SKM-1 (cell line): ENCODE results near the gene PPM1J.

Experiments used
- DNase-seq: peaks from one replicate; lab custom pipeline; 2025; ENCODE audit not compliant: unreplicated experiment; lab: John Stamatoyannopoulos, UW

The PPM1J gene

DNA sequence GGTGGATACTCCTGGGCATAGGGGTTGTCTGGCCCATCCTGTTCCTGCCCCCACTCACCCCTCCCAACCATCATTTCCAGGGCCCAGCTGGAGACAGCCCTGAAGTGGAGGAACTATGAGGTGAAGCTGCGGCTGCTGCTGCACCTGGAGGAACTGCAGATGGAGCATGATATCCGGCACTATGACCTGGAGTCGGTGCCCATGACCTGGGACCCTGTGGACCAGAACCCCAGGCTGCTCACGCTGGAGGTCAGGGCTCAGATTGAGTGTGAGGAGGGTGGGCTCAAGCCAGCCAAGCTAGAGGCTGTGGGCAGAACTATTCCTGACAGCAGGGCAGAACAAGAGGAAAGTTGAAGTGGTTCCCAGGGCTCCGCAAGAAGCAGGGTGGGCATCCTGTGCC is 22.5 kb downstream of the PPM1J start:
- no peak for DNase-seq

DNA sequence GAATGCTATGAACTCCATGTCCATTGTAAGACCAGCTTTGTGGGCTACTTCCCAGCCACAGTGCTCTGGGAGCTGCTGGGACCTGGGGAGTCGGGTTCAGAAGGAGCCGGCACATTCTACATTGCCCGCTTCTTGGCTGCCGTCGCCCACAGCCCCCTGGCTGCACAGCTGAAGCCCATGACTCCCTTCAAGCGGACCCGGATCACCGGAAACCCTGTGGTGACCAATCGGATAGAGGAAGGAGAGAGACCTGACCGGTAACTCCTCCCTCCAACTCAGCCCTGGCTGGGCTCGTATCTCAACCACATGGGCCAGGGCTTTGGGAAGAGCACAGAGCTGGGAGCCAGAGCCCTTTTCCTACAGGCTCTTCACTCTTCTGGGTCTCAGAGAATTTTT is 25.3 kb downstream of the PPM1J start:
- DNase-seq, result no peak

DNA sequence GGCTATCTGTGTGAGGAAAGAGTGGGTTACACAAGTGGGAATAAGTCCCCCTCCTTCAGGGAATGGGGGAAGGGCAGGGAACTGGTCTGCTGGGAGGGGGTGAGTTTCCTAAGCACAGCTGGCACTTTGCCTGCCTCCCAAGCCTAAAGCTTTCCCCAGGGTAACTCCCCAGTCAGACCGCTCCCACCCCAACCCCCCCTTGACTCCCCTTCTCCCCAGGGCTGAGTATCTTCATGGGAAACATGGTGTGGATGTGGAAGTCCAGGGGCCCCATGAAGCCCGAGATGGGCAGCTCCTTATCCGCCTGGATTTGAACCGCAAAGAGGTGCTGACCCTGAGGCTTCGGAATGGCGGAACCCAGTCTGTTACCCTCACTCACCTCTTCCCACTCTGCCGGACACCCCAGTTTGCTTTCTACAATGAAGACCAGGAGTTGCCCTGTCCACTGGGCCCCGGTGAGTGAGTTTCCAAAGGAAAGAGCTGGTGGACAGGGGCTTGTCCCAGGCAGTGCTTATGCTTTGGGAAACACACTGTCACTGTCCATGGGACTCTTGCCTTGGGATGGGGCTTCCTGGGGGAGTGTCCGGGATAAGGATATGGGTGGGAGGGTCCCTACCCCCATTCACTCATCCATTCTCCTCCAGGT is 25.8 kb downstream of the PPM1J start:
- no peak for DNase-seq

DNA sequence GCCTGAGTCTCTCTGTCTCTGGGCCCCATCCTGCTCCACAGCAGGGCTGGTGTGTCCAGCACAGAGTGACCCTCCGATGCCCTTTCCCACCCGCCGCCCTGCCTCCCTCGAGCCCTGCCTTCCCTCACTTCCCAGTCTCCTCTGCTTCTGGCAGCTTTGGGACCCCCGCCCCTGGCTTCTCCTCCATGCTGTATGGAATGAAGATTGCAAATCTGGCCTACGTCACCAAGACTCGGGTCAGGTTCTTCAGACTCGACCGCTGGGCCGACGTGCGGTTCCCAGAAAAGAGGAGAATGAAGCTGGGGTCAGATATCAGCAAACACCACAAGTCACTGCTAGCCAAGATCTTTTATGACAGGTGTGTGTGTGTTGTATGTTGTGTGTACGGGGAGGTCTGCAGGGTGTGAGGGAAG is 26.3 kb downstream of the PPM1J start:
- DNase-seq, result no peak

DNA sequence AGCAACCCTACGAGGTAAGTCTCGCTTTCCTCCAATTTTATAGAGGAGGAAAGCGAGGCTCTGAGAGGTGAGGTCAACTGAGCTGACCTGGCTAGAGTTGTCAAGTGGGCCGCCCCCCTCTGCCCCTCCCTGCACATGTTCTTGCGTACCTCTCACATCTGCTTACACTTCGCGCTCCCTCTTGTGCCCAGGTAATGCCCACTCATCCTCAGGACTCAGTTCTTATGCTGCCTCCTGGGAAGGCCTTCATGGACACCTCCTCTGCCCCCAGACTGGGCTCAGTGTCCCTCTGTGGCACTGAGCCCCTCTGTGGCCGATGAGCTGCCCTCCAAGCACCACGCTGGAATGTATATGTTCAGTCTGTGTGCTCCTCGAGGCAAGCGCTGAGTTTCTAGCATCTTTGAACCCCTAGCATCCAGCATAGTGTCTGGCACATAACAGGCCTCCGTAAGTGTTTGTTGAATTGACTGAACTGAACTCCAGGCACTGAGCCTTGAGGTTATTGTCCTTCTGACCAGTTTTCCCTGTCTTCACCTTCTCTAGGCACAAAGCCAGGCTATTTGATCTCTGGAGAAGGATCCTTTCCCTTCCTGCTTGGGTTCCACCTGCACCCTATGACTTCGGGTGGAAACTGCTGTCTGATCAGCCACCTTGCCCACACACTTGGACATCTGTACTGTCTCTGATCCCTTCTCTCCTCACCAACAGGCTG is 27.2 kb downstream of the PPM1J start:
- no peak for DNase-seq

DNA sequence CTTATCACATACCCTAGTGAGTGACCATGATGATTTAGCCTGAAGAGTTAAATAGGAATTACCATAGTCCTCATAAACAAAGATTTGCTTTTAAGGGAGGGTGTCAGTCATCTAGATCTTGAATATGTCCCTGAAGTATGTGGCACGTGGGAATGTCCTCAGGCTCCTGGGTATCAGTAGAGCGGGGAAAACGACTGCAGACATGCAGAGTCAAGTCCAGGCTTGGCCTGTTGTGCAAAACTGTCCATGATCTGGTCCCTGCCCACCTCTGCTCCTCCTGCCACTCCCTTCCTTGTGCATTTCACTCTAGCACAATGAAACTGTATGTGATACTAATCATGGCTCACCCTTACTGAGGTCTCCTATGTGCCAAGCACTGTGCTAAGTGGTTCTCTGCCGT is 27.8 kb downstream of the PPM1J start:
- DNase-seq, result no peak

DNA sequence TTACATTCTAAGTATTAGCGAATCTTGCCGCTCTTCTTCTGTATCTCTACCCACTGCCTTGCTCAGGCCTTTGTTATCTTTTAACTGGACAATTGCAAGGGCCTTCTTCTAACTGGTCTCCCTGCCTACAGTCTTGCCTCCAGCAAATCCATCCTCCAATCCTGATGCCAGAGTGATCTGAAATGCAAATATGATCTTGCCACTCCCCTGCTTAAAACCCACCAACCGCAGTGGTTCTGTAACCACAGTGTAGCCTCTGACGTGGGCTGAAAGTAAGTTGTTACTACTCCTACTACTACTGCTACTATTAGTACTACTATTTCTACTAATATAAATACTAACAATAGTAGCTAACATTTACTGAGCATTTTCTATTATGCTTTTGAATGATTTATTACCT is 28.3 kb downstream of the PPM1J start:
- no peak for DNase-seq

DNA sequence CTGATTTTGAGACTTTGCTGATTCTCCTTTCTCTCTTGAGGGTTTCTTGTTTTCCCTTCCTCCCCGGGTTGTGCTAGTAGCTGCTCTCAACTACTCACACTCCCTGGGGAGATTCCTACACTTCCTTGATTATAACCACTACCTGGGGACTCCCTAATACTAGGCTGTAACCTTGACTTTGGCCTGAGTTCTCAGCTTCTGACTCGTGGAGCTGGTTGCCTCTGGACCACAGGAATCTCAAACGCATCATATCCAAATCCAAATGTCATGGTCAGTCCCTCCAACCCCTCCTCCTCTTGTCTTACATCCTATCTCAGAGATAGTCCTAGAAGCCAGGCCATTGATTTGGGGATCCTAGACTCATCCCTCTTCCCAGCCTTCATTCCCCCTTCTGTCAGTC is 28.7 kb downstream of the PPM1J start:
- no peak for DNase-seq

DNA sequence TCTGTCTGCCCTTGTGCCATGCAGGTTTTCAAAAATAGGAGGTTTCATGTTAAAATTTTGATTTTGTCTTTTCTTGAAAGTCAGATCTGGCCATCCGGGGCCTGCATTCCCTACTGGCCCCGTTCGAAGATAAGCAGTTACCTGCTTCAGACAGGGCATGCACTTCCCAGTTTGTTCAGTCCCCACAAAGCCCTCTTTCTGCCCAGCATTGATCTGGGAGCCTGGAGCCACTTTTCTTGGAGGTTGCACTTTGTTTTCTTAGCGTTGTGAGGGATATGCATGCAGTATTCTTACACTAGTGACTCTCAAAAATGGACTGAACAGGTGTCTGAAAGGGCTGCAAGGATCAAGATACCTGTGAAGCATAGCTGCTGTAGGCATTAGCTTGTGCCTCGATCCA is 29.2 kb downstream of the PPM1J start:
- no peak for DNase-seq

DNA sequence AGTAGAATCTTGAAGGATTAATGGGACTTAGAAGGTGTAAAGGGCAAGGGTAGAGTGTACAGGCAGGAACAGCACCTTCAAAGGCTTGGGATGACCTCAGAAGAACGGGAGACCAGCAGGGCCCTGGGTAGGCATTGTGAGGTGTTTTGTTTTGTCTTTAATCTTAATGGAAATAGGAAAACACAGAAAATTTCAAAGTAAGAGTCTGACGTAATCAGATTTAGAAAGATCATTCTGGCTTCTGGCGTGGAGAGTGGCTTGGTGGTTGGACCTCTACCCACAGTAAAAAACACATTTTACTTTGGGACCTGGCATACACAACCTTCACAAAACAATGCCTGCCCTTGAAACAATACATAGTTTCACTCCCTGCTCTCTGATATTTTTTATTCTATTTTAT is 36.5 kb downstream of the PPM1J start:
- DNase-seq, result no peak

DNA sequence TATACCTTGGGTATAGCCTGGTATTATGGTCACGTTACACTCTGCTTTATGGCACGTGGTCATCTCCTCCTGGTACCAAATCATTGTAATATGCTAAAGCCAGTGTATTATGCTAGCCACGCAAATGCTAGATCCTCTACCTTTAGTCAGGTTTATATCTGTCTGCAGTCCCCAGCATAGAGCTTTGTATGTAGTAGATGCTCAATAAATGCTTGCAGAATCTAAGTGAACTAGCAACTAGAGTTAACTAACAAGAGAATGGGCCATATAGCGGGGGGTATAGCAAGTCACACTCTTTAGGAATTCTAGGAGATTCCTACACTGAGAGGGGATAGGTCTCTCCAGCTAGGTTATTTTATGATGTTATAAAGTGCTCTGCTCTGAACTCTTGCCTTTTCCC is 37.6 kb downstream of the PPM1J start:
- DNase-seq, result no peak

DNA sequence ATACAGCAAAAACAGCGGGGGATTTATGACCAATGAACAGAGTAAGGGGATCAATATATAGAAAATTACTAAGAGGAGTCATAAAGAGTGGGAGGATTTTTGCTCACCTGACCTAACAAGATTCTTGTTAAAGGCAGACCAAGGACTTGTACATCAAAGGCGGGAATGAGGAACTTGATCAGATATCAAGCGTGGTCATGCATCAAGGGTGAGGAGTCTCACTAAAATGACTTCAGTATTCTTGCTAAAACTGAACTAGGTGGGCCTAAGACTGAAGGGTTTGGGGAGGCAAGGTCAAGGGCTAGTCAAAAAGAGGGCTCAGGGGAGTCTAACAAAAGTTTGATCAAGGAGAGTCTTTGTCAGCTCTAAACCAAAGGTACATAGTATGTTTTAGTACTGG is 38.6 kb downstream of the PPM1J start:
- no peak for DNase-seq

DNA sequence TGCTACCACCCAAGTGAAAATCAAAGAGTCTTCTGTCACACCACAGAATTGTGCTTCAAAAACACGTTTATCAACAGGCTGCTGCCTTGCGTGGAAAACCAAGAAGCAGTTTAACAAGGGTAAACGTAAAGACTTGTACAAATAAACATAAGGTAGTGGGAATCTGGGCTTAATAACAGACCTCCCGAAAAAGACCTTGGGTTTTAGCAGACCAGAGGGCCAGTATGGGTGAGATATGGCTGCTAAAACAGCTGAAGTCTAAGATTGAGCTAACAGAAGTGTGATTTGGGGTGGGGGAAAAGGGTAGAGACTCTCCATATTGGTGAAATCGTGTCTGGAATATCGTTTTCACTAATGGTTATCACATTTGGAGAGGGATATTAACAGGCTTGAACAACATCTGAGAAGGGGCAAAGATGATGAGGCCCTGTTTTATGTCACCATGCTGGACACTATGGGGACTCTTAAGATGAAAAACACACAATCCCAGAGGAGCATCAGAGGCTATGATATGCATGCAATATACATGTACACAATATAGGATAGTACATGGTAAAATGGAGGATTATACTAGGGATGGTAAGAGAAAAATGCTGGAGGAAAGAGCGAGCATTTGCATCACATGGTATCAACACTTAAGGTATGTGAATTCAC is 39.3 kb downstream of the PPM1J start:
- DNase-seq, result no peak

DNA sequence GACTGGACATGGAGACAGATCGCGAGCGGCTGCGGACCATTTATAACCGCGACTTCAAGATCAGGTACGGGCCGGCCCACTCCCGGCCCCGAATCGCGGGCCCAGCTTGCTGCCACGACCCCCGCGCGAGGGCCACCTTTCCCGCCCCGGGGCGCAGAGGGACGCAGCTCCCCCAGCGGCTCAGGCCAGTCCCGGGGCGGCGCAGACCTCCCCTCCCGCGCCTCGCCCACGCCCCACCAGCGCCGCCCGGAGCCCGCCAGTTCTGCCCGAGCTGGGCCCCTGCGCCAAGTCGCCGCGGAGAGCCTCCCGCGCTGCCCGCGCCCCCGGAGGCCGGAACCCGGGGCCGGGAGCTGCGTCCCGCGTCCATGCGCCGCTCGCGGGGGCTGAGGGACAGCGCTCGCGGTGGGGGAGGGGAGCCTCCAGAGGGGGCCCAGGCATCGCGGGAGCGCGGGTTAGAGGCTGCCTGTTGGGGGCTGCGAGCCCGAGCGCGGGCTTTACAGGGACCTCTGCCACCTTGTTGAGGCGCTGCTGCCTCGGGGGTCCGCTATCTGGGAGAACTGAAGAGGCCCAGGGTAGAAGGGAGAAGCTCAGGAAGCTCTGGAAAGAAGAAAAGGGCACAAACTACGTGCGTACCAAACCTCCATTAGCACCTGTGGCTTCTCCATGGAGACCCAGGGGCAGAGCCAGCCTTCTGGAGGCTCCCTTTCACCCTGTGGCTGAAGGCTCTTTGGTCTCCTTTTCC is 40.0 kb downstream of the PPM1J start:
- DNase-seq, result no peak

DNA sequence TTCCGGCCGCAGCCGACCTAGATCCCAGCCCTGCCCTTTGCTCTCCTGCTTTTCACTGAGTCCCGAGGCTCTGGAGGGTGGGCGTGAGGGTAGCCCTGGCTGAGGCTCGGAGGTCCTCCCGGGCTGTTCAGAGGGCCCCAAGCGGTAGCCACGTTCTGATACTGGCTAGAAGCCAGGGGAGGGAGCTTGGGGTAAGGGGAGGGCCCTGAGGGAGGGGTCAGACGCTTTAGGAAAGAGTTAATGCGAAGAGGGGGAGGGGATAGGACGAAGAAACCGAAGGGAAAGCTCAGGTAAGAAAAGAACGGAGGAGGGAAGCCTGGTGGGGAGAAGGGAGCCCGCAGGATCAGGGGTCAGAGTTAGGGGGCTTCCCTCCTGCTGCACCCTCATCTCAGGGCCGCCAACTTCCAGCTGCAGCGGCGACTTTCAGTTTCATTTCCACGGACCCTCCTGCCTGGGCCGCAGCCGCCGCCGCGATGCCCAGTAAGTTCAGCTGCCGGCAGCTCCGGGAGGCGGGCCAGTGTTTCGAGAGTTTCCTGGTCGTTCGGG is 40.6 kb downstream of the PPM1J start, which contains the start of gene MOV10:
MOV10 (plus strand) TSS at position 220 of the 546 bp plus-strand sequence; CDS start at position 474, 254 bp downstream.
- DNase-seq, result peak; percentile 57

DNA sequence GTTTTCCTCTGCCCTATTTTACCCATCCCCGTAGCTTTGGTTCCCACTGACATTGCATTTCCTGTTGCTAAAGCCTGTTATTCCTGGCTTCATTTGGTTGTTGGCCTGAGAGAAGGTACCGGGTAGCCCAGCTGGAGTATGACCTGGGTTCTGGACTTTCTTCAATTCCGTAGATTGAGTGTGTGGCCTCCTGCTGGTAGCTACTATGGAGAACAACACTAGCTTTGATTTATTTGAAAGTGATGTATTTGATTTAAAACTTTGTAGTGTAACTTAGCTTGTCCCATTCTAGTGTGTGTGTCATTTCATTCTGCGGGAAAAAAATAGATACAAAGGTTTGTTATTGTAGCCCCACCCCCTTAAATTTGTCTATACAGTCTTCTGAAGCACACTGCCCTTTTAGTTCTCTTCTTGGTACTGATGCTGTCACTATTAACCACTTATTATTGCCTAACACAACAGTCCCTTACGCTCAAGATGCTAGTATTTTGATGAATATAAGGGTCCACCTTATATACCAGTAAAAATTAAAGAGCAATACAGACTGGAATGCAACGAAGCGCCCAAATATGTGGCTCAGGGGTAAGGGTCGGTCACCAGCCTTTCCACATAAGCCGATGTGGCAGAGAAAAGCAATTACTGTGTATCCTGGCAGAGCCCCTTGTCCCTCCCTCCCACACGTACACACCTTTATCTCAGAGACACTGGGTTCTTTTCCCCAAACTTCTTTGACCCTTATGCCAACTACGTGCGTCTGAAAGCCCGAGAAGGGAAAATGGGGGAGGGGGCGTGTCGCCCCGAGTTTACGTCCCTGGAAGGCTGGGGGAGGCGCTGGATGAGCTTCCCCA is 41.3 kb downstream of the PPM1J start:
- no peak for DNase-seq

DNA sequence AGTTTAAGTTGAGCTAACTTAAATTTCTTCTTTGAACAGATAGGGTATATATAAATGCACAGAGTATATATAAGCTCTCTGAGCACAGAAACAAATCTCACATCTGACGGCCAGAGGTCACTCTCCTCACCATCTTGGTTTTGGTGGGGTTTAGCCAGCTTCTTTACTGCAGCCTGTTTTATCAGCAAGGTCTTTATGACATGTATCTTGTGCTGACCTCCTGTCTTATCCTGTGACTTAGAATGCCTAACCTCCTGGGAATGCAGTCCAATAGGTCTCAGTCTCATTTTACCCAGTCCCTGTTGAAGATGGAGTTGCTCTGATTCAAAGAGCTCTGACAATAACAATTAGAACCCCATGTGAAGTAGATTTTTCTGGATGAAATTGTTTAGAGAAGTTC is 42.3 kb downstream of the PPM1J start:
- no peak for DNase-seq

DNA sequence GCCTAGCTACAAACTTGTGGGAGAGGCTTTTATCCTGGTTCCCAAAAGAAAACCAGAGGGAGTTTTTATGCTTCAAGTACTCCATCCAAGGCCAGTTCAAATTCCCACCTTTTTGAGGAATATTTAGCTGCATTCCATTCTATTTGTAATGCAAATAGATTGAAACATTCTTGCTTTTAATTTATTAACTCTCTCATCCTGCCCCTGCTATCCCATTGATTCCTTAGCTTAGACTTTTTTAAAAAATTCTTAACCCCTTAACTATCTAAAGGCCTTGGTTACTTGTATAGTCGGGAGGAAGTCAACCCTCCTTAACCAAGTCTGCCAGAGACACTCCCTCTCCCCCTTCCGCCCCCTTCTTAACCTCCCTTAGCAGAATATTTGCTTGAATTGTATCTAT is 43.1 kb downstream of the PPM1J start:
- DNase-seq, result no peak

DNA sequence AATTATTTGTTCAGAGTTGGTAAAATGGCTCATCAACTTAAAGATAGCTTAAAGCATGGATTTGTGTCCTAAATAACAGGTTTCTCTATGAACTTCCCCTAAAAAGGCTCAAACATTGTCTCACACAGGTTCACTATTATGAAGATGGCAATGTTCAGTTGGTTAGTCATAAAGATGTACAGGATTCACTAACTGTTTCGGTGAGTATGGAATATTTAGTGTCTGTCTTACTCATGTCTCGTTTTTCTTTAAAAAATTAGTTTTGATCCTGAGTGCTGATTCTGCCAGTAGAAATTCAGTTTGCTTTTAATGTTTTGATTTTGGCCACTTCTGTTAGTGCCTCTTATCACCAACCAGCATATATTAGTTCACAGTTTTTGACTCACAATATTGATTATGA is 48.2 kb downstream of the PPM1J start:
- no peak for DNase-seq

DNA sequence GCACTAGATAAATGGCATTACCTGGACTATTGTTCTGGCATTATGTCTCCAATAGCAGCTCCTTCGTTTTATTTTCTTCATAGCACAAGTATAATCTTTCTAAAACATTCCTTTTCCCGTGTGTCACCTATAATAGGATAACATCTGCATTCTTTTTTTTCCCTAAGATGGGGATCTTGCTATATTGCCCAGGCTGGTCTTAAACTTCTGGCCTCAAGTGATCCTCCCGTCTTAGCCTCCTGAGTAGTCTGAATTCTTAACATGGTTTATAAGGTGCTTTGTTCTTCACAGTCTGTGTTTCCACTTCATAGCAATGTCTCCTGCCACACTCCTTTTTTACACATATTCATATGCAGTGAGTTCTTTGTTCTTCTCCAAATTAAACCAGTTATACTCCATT is 49.3 kb downstream of the PPM1J start:
- no peak for DNase-seq
